Adrenal gland (tissue), 5 donors: ENCODE results near the gene SCN2B.

Source experiments
- CTCF ChIP-seq, 6 experiments: fragments of 450-650 bp in 4 of 6; fragments of 200-600 bp in 2 of 6; sonication (generic) in 1 of 6; IDR thresholded peaks; 1 replicate in 5 of 6; 2 replicates in 1 of 6; pipeline versions ENCODE4 v1.5.1 to v1.8.0; 2016 to 2021; ENCODE audit warnings: antibody characterized with exemption in 6 of 6, mild to moderate bottlenecking in 2 of 6, moderate library complexity in 1 of 6
- POLR2A ChIP-seq, 2 donors: fragments of 450-650 bp; IDR thresholded peaks; one replicate each; pipeline ENCODE4 v1.6.1; 2017; ENCODE audit warnings: antibody characterized with exemption in 2 of 2, mild to moderate bottlenecking in 2 of 2, moderate library complexity in 1 of 2
- donor health status: DM: no; HTN: no; CAD: no.

GRCh38 chr11:118221419-118221818 lies 45.0 kb upstream of the SCN2B start:
- TF ChIP-seq CTCF (IDR thresholded peaks at IDR 0.05), result no peak
- TF ChIP-seq POLR2A (IDR thresholded peaks at IDR 0.05), result no peak
